ENCODE measurements around the gene TREM1.
"Not testable (repeated sequence)": the region's sequence is repeated elsewhere in the genome, so short reads cannot be mapped to it uniquely, and the experiment has no call there.

Gene TREM1

DNA sequence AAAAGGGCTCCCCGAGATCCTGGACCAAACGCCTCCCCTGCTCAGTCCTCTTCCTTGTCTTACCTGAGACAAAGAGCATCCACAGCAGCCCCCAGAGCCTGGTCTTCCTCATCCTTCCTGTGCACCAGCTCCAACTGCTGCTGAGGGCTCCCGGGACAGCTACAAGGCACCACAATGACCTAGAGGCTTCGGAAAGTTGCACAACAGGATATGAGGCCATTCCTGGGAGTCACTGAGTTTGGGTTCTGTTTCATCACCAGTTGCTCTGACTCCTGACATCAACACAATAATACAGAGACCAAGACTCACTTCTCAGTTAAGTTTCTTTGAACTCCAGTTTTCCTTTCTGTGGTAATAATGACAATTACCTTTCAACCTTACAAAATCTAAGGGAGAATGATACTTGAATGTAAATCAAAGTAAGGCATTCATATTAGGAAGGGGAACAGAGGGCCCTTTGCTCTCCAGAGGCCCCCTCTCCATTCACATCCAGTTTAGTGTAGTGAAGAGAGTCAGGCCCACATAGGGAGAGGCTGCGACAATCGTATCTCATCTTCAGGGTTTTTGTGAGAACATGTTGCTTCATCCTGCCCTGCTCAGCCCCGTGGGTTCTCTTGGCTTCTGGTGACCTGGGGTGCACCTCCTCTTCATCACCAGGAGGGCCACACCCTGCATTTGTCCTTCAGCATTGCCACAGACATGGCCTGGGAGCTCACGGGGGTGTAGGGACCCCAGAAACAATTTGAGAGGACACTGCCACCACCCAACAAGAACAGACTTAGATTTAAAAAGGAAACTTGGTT lies at the start of gene TREM1:
Gene TREM1, minus strand, starts transcription at position 139 of the 803 bp plus-strand sequence. Its CDS starts 27 bp downstream, at position 112.
- DNase-seq (ENCODE audit: low spot score), result no peak

DNA sequence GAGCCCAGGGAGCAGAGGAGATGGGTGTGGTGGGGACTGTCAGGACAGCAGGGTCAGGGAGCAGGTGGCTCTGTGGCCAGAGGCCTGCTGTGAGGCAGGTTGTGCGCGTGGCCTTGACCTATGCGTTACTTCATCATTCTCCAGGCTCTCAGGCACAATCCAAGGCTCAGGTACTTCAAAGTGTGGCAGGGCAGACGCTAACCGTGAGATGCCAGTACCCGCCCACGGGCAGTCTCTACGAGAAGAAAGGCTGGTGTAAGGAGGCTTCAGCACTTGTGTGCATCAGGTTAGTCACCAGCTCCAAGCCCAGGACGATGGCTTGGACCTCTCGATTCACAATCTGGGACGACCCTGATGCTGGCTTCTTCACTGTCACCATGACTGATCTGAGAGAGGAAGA lies 49.5 kb upstream of the TREM1 start:
- no peak for DNase-seq (ENCODE audit: low spot score)

DNA sequence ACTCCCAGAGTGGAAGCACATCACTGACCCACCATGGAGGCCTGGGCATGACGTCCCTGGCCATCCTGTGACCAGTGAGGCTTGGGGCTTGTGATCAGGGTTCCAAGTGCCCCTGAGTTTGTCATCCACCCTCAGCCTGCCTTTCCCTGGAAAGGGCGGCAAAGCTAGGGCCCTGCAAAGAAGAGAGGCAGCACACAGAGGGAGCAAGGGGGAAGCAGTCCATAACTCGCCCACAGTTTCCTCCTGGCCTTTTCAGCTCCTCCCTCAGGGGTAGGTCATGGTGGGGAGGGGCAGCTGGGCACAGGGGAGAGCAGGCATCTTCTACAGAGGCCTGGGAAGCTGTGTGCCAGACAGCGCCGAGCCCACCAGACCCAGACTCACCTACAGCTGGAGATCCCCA lies 48.8 kb upstream of the TREM1 start, which contains the start of gene NCR2:
Gene NCR2, plus strand, starts transcription at position 313 of the 400 bp plus-strand sequence. CDS start 269 bp downstream, outside the sequence.
- DNase-seq (ENCODE audit: low spot score), result no peak

DNA sequence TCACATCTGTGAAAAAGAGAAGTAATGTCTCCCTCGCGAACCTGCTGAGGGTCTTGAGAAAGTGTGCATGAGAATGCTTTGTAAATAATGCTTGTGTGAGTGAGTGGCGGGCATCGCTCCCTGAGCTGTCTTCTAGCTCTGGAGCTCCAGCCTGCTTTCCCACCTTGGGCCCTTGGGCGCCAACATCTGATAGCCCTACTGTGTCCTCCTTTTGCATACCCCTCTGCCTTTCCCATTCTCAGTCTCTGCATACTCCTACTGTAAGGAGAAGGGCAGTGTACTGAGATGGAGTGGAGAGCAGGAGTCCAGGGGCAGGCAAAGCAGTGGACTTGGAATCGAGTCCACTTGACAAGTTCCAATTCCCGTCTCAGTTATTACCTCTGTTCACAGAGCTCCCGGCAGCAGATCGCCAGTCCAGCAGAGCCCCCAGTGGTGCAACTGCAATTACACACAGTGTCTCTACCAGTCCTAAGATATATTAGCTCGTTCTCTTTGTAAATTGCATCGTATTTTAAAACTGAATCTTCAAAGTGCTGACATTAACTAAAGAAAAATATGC lies 48.1 kb upstream of the TREM1 start:
- DNase-seq (ENCODE audit: low spot score), result no peak

DNA sequence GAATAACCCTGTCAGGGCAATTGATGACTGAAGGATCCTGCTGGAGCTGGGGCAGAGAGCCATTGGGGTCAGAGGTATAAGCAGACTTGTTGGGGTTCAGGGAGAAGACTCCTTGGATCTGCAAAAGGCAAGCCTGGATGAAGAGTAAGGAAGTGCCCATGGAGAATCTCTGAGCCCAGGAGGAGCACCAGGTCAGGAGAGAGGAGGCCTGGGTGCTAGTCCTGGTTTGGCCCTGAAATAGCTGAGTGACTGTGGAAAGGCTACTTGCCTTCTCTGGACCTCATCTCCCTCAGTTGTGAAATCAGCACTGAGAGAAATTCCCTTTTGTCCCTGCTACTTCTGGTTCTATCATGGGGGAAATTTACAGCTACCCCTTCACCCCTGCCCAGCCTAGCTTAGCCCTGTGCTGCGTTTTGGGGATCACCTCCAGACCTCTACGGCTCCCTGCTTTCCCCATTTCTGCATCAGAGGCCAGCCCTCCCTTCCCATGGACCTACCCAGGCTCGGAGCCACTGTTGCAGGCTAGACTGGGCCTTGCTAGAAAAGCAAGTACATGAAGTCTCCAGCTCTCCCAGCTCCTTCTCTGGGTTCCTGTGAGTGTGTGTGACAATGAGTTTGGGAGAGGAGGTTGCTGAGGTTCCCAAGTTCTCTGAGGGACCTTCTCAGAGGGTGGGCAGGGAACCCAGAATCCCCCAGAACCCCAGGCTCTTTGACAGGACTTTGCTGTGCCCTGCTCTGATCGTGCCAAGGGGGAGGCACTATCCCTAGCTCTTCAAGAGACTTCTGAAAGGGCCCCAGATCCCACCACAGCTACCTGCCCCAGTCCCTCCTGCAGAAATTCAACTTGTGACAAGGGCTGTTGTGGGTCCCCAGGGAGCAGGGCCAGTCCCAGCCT lies 46.6 kb upstream of the TREM1 start:
- DNase-seq (ENCODE audit: low spot score), result no peak

DNA sequence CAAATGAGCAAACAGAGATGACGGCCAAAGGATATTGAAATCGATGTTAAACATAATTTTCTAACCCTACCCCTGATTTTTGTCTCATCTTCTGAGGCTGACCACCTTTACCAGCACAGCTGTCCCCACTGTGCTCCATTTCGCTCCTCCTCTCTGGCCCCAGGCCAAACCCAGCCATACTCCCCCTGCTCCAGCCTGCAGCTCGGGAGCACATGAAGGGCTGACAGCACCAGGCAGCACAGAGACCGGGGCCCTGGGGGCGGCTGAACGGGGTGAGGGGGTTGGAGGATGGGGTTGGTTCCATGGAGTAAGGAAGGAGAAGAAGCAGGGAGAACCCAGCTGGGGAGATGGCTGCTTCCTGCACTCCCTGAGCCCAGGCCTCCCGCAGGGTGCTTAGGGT lies 45.8 kb upstream of the TREM1 start:
- no peak for DNase-seq (ENCODE audit: low spot score)

DNA sequence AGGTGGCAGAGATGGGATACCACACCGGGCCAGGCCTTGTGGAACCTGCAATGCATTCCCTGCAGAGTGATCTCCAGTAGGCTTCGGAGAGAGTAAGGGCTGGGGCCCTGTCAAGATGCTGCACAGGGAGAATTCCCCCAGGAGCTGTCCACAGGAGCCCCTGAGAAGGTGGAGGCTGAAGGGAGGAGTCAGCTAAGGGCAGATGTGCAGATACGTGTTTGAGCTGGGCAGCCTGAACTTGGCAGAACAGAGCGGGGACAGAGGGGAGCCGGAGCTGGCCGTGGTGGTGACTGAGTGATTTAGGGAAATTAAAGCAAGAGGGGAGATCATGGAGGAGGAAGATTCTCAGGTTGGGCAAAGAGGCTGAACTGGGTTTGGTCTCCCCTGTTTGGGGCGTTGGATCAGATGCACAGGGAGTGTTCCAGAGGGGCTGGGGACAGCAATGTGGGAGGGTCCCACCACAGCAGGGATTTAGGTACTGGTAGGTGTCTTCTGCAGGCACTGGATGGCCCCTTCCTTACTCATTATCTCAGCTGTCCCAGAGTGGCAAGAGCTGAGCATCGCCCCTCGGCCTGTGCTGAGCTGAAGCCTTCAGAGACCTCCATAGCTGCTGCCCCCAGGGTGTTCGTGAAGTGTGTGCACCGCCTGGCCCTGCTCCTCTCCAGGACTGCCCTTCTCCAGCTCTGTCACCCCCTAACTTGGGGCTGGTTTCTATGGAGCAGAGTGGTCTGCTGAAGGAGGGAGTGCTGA lies 45.1 kb upstream of the TREM1 start:
- no peak for DNase-seq (ENCODE audit: low spot score)

DNA sequence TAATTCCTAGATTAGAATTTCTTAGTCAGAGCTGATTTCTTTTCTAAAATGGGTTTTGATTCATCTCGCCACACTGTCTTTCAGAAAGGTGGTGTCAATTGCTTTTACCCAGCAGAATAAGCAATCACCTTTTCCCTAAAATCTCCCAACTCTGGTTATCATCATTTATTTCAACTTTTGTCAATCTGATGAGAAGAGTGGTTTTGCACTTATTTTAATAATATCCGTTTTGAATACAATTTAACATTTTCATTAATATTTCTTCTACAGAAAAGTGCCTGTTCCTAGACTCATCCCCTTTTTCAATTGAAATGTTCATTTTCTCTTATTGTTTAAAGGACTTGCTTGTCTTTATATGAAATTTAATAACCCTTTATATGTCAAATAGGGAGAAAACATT lies 40.7 kb upstream of the TREM1 start:
- DNase-seq (ENCODE audit: low spot score), result no peak

DNA sequence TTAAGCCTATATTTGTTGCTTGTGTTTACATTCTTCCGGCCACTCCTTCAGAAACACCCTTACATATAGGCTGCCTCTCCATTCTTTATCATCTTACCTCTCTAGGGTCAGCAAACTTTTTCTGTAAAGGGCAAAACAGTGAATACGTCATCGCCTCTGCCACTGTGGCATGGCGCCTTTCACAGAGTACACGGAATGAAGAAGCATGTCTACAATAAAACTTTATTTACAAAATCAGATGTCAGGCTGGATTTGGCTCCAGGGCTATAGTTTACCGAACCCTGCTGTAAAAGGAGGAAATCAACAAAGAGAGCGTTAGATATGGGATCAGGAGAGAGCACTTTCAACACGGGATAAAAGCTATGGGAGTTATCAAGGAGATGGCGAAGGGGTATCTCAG lies 39.6 kb upstream of the TREM1 start:
- no peak for DNase-seq (ENCODE audit: low spot score)

GRCh38 chr6:41325446-41326066 lies 39.1 kb upstream of the TREM1 start:
- DNase-seq (ENCODE audit: low spot score), result peak; percentile 23

- no peak for DNase-seq (ENCODE audit: low spot score)
These were observed 34.7 kb upstream of the TREM1 start for GRCh38 chr6:41321183-41321582.

DNA sequence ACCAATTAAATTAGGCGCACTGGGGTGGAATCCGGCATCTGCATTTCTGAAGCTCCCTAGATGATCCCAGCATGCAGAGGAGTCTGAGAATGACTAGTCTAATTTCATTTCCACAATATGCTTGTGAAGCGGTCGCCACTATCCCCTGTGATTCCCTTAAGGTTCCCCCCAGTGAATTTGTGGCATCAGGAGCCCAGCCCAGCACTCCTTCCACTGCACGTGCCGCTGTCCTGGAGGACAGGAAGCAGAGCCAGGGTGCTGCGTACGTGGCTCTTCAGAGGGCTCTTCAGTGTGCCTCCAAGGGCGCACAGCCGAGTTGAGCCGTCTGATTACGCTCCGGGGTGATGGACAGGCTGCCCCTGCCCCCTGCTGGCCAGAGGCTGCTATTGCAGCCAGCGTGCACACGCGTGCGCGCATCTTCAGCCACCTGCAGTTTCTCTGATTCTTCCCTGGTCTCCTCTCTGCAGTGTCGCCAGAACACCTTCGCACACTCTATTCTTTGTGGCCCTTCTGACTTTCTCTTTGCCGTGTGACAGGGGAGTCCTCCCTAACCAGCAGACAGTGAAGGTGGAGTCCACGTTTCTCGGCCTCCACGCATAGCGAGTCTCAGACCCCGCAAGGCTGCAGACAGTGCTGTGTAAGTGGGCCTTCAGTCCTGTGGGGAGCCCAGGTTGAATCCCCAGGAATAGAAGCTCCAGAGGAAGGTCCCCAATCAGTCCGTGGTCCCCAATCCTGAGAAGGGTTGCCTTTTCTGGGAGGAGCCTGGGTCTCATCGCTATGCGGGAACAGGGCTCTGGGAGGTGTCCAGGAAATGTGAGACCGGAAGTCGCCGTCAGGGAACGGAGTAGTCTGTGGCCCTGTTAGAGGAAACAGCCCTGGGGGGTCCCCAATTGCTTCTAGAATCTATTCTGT lies 32.4 kb upstream of the TREM1 start:
- DNase-seq (ENCODE audit: low spot score), result peak; percentile 83

GRCh38 chr6:41318261-41318653 lies 31.8 kb upstream of the TREM1 start:
- no peak for DNase-seq (ENCODE audit: low spot score)

GRCh38 chr6:41315943-41316620 lies 29.6 kb upstream of the TREM1 start:
- DNase-seq (ENCODE audit: low spot score), result no peak

DNA sequence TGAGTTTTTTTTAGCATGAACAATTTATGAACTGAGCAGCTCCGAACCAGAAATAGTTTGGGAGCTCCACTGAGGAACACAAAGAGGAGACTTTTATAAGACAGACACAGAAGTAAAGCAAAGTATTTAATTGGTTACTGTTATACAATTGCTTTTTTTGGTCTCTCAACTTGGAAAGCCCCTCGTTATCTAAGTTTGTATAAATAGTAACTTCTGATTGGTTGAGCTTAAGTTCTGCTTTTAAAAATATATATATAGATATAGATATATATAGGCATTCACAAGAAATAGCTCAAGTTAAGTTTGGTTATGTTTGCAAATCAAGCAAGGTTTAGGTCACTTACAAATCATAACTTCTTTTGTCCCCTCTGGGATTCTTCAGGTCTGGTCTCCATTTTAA lies 28.7 kb upstream of the TREM1 start:
- DNase-seq (ENCODE audit: low spot score), result no peak

GRCh38 chr6:41306187-41306854 lies 19.8 kb upstream of the TREM1 start:
- DNase-seq (ENCODE audit: low spot score), result peak; percentile 69

GRCh38 chr6:41302638-41303037 lies 16.2 kb upstream of the TREM1 start:
- no peak for DNase-seq (ENCODE audit: low spot score)

- DNase-seq (ENCODE audit: low spot score), result no peak
These were observed 12.5 kb upstream of the TREM1 start for GRCh38 chr6:41298785-41299502.

- not testable (repeated sequence) for DNase-seq (ENCODE audit: low spot score)
These were observed 10.8 kb upstream of the TREM1 start for GRCh38 chr6:41297248-41297647.

Measured in hematopoietic multipotent progenitor cell treated with erythropoietin and hydrocortisone succinate and interleukin-3 and kit ligand, for 15 days (in vitro differentiated cells).